ENCODE data around the gene S100A13.
"Not testable (repeated sequence)": the region's sequence is repeated elsewhere in the genome, so short reads cannot be mapped to it uniquely, and the experiment has no call there.

Gene S100A13

GRCh38 chr1:153626904-153627714 lies at the start of gene S100A13:
Gene S100A13, minus strand, starts transcription at chr1:153627505. Its CDS starts 1,033 bp downstream, at chr1:153626472.
- no peak for DNase-seq

- DNase-seq = no peak
These were observed 46.2 kb upstream of the S100A13 start for GRCh38 chr1:153673511-153673910.

GRCh38 chr1:153671628-153672353 lies 44.5 kb upstream of the S100A13 start:
- DNase-seq = peak; percentile 25 to 31

- peak; percentile 99 for DNase-seq
These were observed 43.7 kb upstream of the S100A13 start, which contains the start of gene ILF2 for GRCh38 chr1:153670859-153671627. Gene ILF2, minus strand, starts transcription at chr1:153670993. Its CDS starts 71 bp downstream, at chr1:153670922.

GRCh38 chr1:153670257-153670858 lies 43.1 kb upstream of the S100A13 start:
- no peak for DNase-seq

GRCh38 chr1:153669606-153670005 lies 42.3 kb upstream of the S100A13 start:
- DNase-seq = no peak

GRCh38 chr1:153668672-153669071 lies 41.4 kb upstream of the S100A13 start:
- DNase-seq = not testable (repeated sequence)

- DNase-seq = no peak
These were observed 40.1 kb upstream of the S100A13 start for GRCh38 chr1:153667439-153667838.

GRCh38 chr1:153663211-153663610 lies 35.9 kb upstream of the S100A13 start:
- peak; percentile 11 to 13 for DNase-seq

GRCh38 chr1:153662269-153662668 lies 35.0 kb upstream of the S100A13 start:
- no peak for DNase-seq

- DNase-seq = no peak
These were observed 33.9 kb upstream of the S100A13 start for GRCh38 chr1:153661111-153661708.

- DNase-seq = no peak
These were observed 32.4 kb upstream of the S100A13 start for GRCh38 chr1:153659656-153660055.

GRCh38 chr1:153659175-153659534 lies 31.9 kb upstream of the S100A13 start:
- no peak for DNase-seq

GRCh38 chr1:153658400-153659174 lies 31.3 kb upstream of the S100A13 start, which contains the start of gene SNAPIN:
Gene SNAPIN, plus strand, starts transcription at chr1:153658703. Its CDS starts 41 bp downstream, at chr1:153658744.
- peak; percentile 78 to 85 for DNase-seq

- no peak for DNase-seq
These were observed 28.0 kb upstream of the S100A13 start for GRCh38 chr1:153655333-153655732.

- no peak for DNase-seq
These were observed 25.6 kb upstream of the S100A13 start for GRCh38 chr1:153652805-153653500.

GRCh38 chr1:153651771-153652170 lies 24.5 kb upstream of the S100A13 start:
- DNase-seq = no peak

GRCh38 chr1:153649863-153650235 lies 22.5 kb upstream of the S100A13 start:
- no peak for DNase-seq

GRCh38 chr1:153649137-153649862 lies 22.0 kb upstream of the S100A13 start:
- no peak for DNase-seq

GRCh38 chr1:153648000-153648643 lies 20.8 kb upstream of the S100A13 start:
- DNase-seq = no peak

Data from AML-193 (cell line).